ENCODE data around the gene KCNJ6. TPM values are rescaled to one million over a fixed set of nuclear protein-coding genes. Genes with fewer than 3 reads are reported as not detected.

The KCNJ6 gene
- total and polyA plus RNA-seq, 10 of the 15 experiments (the other 5 are each of a cell fraction or from before 2014, with no cell fraction given): 0.03 to 0.07 (median 0.04) TPM; not detected in 7

GRCh38 chr21:37862536-37862935 is 53.7 kb downstream of the KCNJ6 start:
- Histone ChIP-seq H3K9ac (ENCODE audit: control insufficient read depth, insufficient read depth, low read length) (no peak overlapping the region), H3K36me3 (ENCODE audit: control insufficient read depth in 2 of 2, insufficient read depth in 2 of 2, low read length in 1 of 2) (no peaks in the 10 kb centered on the region), H2AFZ (ENCODE audit: control insufficient read depth, low read depth, low read length) (no peak overlapping the region), H3K79me2 (ENCODE audit: control insufficient read depth, insufficient read depth, low read length) (no peaks in the 10 kb centered on the region), H3K9me3 (replicated peaks; ENCODE audit: control insufficient read depth, insufficient read depth, low read length) (no peaks in the 10 kb centered on the region), H3K4me1 (ENCODE audit: control insufficient read depth, insufficient read depth, low read length) (no peaks in the 10 kb centered on the region), H4K20me1 (ENCODE audit: control insufficient read depth, insufficient read depth) (no peaks in the 10 kb centered on the region), H3K4me3 (no peak overlapping the region), H3K27me3 (replicated peaks in 1 of 2; ENCODE audit: control insufficient read depth in 2 of 2, insufficient read depth in 2 of 2, low read length in 1 of 2) (no peaks in the 10 kb centered on the region), H3K27ac (ENCODE audit: control insufficient read depth, insufficient read depth) (no peak overlapping the region), H3K4me2 (ENCODE audit: control insufficient read depth, insufficient read depth) (no peak overlapping the region)
- no TSS peak for BruUV-seq (replicated peaks)
- 2% methylated on average over 2 of the region's 2 CpGs for WGBS (ENCODE audit: insufficient coverage, insufficient replicate concordance, low lambda C conversion rate, missing lambda C conversion rate)
- ATAC-seq (peak; percentile 80), DNase-seq (ENCODE audit: low read depth, low spot score) (no peak), FAIRE-seq (no peak)
- ChIA-PET RAD21 (ENCODE audit: unreplicated experiment) (no interaction called here), POLR2A (no interaction called here), CTCF (no interaction called here), SMC1A (ENCODE audit: uncharacterized antibody, unreplicated experiment) (no interaction called here)
- in situ Hi-C loops (cut with MboI) (no loop called here), intact Hi-C loops (cut with micrococcal nuclease; ENCODE audit: unreplicated experiment) (no loop called here)
- peak; percentile 97 for TF ChIP-seq RFX5 (IDR thresholded peaks at IDR 0.05; ENCODE audit: low read depth, low read length)
- peak; percentile 42; the same call in 1 of the 2 replicates for TF ChIP-seq CREM (IDR thresholded peaks at IDR 0.05; ENCODE audit: low read depth)
- TF ChIP-seq CREB1 (IDR thresholded peaks at IDR 0.05; ENCODE audit: low read depth): peak; percentile 59; the same call in 1 of the 2 replicates
- TF ChIP-seq BCL11A (IDR thresholded peaks at IDR 0.05; ENCODE audit: low read depth, low read length): no peak
- no peak for TF ChIP-seq RAD21 (IDR thresholded peaks at IDR 0.05; ENCODE audit: insufficient read depth, low read depth, low read length)
- TF ChIP-seq ZZZ3 (IDR thresholded peaks at IDR 0.05; ENCODE audit: control insufficient read depth, insufficient read length, low read depth): no peak
- no peak for TF ChIP-seq BRCA1 (IDR thresholded peaks at IDR 0.05; ENCODE audit: low read depth, low read length)
- no peak for TF ChIP-seq CHD2 (IDR thresholded peaks at IDR 0.05; ENCODE audit: borderline replicate concordance, low read depth, low read length)
- no peak for TF ChIP-seq MEF2A (IDR thresholded peaks at IDR 0.05; ENCODE audit: insufficient read depth, low read depth, low read length)
- peak; percentile 70; the same call in 1 of the 2 replicates for TF ChIP-seq YY1 (IDR thresholded peaks at IDR 0.05; ENCODE audit: low read depth, low read length)
- no peak for TF ChIP-seq TCF3 (IDR thresholded peaks at IDR 0.05; ENCODE audit: borderline replicate concordance, insufficient read depth, low read depth, low read length)

Data from GM12878 (cell line).